Umbilical cord (tissue), 2 donors: Measurements from ENCODE around the gene ATIC. TPM values are rescaled to one million over a fixed set of nuclear protein-coding genes. Genes with fewer than 3 reads are reported as not detected.
"Not testable (repeated sequence)": the region's sequence is repeated elsewhere in the genome, so short reads cannot be mapped to it uniquely, and the experiment has no call there.

ENCODE experiments used
- DNase-seq: peaks from one replicate; pipeline ENCODE4 v3.0.0-alpha.2; 2015; ENCODE audit warnings: low spot score
- total RNA-seq: library from RNA; depleted of rRNA; stranded (reverse); fragments of >200 nt; gene quantifications from one replicate; pipeline ENCODE4 v1.2.3, GENCODE V29; 2014; ENCODE audit warnings: low replicate concordance; ENCODE audit not compliant: insufficient read depth

ATIC gene
- total RNA-seq, 1 donor from 2014 or later, result 5.3 TPM

- DNase-seq, result not testable (repeated sequence)
Observed at GRCh38 chr2:215360059-215360458, 48.2 kb downstream of the ATIC start.

GRCh38 chr2:215360596-215360995 is 48.7 kb downstream of the ATIC start:
- no peak for DNase-seq

- no peak for DNase-seq
Observed at GRCh38 chr2:215361211-215361875, 49.5 kb downstream of the ATIC start.

- DNase-seq, result no peak
Observed at GRCh38 chr2:215361876-215362561, 50.2 kb downstream of the ATIC start.

- DNase-seq, result no peak
Observed at GRCh38 chr2:215362562-215362904, 50.7 kb downstream of the ATIC start.

GRCh38 chr2:215363039-215363438 is 51.2 kb downstream of the ATIC start:
- no peak for DNase-seq

- DNase-seq, result no peak
Observed at GRCh38 chr2:215363461-215364156, 51.8 kb downstream of the ATIC start.

- DNase-seq, result no peak
Observed at GRCh38 chr2:215364157-215365155, 52.6 kb downstream of the ATIC start.

GRCh38 chr2:215365184-215365658 is 53.4 kb downstream of the ATIC start:
- DNase-seq, result no peak

- DNase-seq, result no peak
Observed at GRCh38 chr2:215366440-215367032, 54.7 kb downstream of the ATIC start.

GRCh38 chr2:215367662-215368492 is 56.0 kb downstream of the ATIC start:
- no peak for DNase-seq

- no peak for DNase-seq
Observed at GRCh38 chr2:215368493-215368809, 56.6 kb downstream of the ATIC start.

- DNase-seq, result no peak
Observed at GRCh38 chr2:215369181-215369760, 57.4 kb downstream of the ATIC start.

- DNase-seq, result no peak
Observed at GRCh38 chr2:215370112-215370965, 58.5 kb downstream of the ATIC start.

GRCh38 chr2:215371915-215372897 is 60.3 kb downstream of the ATIC start:
- DNase-seq, result no peak

GRCh38 chr2:215372968-215373649 is 61.2 kb downstream of the ATIC start:
- no peak for DNase-seq

- no peak for DNase-seq
Observed at GRCh38 chr2:215374002-215374401, 62.1 kb downstream of the ATIC start.
